ENCODE results near the gene GNA15.
A peak's percentile ranks its signal among the peaks of the same experiment; 100 is the strongest.

GNA15 gene

DNA sequence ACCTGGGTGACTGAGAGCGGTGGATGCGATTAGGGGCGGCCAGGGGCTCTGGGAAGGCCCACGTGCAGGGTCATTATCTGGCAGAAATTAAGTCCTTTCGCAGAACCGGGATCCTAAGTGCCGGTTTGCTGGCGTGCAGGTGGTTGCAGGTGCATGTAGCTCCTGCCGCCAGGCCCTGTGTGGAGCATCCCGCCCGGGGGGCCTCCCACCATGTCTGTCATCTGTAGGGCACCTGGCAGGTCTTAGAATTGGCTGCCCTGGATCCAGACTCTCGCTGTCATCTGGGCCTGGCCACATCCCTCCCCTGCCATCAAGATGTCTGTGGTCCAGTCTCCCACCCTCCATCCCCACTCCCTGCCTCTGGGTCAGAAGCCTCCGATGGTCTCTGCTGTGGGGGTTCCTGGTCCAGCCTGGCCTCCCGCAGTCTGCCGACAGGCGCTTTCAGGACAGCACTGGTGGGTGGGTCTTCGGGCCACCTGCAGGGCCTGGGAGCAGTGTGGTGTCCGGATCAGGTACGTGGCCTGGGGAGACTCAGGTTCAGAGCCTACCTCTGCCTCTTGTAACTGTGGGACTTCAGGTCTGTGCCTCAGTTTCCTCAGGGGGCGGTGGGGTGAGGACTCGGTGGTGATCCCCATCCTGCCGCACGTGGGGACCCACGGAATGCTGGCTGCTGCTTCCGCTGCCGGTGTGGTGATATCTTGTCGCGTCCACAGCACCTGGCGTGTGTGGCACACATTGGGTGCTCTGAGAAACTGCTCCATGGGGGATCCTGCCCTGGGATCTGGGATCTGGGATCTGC lies 36.3 kb upstream of the GNA15 start:
- no peaks in the 10 kb centered on the region for H3K27me3 ChIP-seq (ENCODE audit: control insufficient read depth in 1 of 2, insufficient read depth in 2 of 2, low read length in 2 of 2)
- peaks cover 68% of the 10 kb centered on the region for H3K4me1 ChIP-seq (ENCODE audit: insufficient read depth, low read length)
- peak overlapping the region; percentile 55 for H3K27ac ChIP-seq (ENCODE audit: low read depth, low read length)
- no peaks in the 10 kb centered on the region for H3K9me3 ChIP-seq (ENCODE audit: low read length)
- H3K4me3 ChIP-seq (ENCODE audit: low read depth in 1 of 2, low read length in 2 of 2): peak overlapping the region; percentile 45 to 77
- peak overlapping the region; percentile 54 for H3K9ac ChIP-seq (ENCODE audit: low read length)
- H3K36me3 ChIP-seq (ENCODE audit: insufficient read depth, low read length): no peaks in the 10 kb centered on the region

GRCh38 chr19:3100331-3100730 lies 35.5 kb upstream of the GNA15 start:
- Histone ChIP-seq H3K27ac (ENCODE audit: low read depth, low read length) (no peak overlapping the region), H3K9ac (ENCODE audit: low read length) (no peak overlapping the region), H3K4me1 (ENCODE audit: insufficient read depth, low read length) (peaks cover 65% of the 10 kb centered on the region), H3K4me3 (ENCODE audit: low read depth in 1 of 2, low read length in 2 of 2) (no peak overlapping the region), H3K9me3 (ENCODE audit: low read length) (no peaks in the 10 kb centered on the region), H3K27me3 (ENCODE audit: control insufficient read depth in 1 of 2, insufficient read depth in 2 of 2, low read length in 2 of 2) (no peaks in the 10 kb centered on the region), H3K36me3 (ENCODE audit: insufficient read depth, low read length) (no peaks in the 10 kb centered on the region)

- Histone ChIP-seq H3K4me1 (ENCODE audit: insufficient read depth, low read length) (peaks cover 58% of the 10 kb centered on the region), H3K27ac (ENCODE audit: low read depth, low read length) (no peak overlapping the region)
These were observed 34.8 kb upstream of the GNA15 start for GRCh38 chr19:3100747-3101730.

DNA sequence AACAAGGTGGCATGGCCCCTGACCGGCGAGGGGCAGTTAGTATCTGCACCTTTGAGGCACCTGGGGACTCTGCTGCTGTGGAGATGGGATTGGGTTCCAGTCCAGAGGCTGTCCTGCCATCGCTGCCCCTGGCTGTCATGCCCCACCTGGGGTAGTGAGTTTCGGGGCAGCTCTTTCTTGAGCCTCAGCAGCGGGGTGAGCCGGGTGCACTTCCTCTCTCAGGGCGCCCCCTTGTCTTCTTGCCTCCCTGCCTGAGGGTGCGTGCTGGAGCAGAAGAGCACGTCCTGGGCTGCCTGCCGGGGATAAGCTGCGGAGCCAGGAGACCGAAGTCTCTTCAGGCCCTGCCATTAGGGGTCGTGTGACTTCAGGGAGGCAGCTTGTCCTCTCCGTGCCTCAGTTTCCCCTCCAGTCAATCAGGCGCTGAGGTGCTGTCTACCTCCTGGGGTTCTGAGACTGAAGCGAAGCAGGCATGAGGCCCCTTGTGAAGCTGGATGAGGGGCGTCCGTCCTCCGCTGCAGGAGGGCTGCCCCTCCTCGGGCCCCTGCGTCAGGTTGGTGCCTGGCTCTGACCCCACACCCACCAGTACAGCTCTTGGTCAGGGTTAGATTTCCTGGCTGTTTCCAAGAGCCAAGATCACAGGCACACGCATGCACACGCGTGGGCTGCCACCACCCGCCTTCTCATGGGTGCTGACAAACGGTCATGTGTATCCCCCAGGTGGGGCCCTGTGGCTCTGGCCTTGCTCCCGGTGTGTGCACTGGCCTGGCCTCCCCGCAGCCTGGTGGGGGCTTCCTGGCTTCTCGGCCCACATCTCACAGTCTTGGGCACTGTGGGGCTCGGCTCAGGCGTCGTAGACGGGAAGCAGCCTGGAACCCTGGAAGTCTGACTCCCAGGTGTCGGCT lies 33.3 kb upstream of the GNA15 start:
- Histone ChIP-seq H3K27ac (ENCODE audit: low read depth, low read length) (no peak overlapping the region), H3K9ac (ENCODE audit: low read length) (no peak overlapping the region), H3K27me3 (ENCODE audit: control insufficient read depth in 1 of 2, insufficient read depth in 2 of 2, low read length in 2 of 2) (no peaks in the 10 kb centered on the region)

More at GRCh38 chr19:3100747-3101730, 34.8 kb upstream of the GNA15 start:
- Histone ChIP-seq H3K4me3 (ENCODE audit: low read depth in 1 of 2, low read length in 2 of 2) (no peak overlapping the region), H3K36me3 (ENCODE audit: insufficient read depth, low read length) (no peaks in the 10 kb centered on the region), H3K9me3 (ENCODE audit: low read length) (no peaks in the 10 kb centered on the region), H3K9ac (ENCODE audit: low read length) (no peak overlapping the region), H3K27me3 (ENCODE audit: control insufficient read depth in 1 of 2, insufficient read depth in 2 of 2, low read length in 2 of 2) (no peaks in the 10 kb centered on the region)

GRCh38 chr19:3104708-3104983 lies 31.2 kb upstream of the GNA15 start:
- H3K9ac ChIP-seq (ENCODE audit: low read length): no peak overlapping the region
- no peaks in the 10 kb centered on the region for H3K36me3 ChIP-seq (ENCODE audit: insufficient read depth, low read length)
- H3K4me1 ChIP-seq (ENCODE audit: insufficient read depth, low read length): peaks cover 24% of the 10 kb centered on the region
- H3K9me3 ChIP-seq (ENCODE audit: low read length): no peaks in the 10 kb centered on the region
- H3K27ac ChIP-seq (ENCODE audit: low read depth, low read length): no peak overlapping the region
- no peaks in the 10 kb centered on the region for H3K27me3 ChIP-seq (ENCODE audit: control insufficient read depth in 1 of 2, insufficient read depth in 2 of 2, low read length in 2 of 2)
- H3K4me3 ChIP-seq (ENCODE audit: low read depth in 1 of 2, low read length in 2 of 2): no peak overlapping the region

More for the DNA sequence above, 33.3 kb upstream of the GNA15 start:
- Histone ChIP-seq H3K9me3 (ENCODE audit: low read length) (no peaks in the 10 kb centered on the region), H3K4me3 (ENCODE audit: low read depth in 1 of 2, low read length in 2 of 2) (no peak overlapping the region), H3K4me1 (ENCODE audit: insufficient read depth, low read length) (peaks cover 44% of the 10 kb centered on the region), H3K36me3 (ENCODE audit: insufficient read depth, low read length) (no peaks in the 10 kb centered on the region)

- Histone ChIP-seq H3K36me3 (ENCODE audit: insufficient read depth, low read length) (no peaks in the 10 kb centered on the region), H3K4me3 (ENCODE audit: low read depth in 1 of 2, low read length in 2 of 2) (no peak overlapping the region), H3K9me3 (ENCODE audit: low read length) (no peaks in the 10 kb centered on the region), H3K9ac (ENCODE audit: low read length) (no peak overlapping the region), H3K4me1 (ENCODE audit: insufficient read depth, low read length) (peaks cover 11% of the 10 kb centered on the region), H3K27me3 (ENCODE audit: control insufficient read depth in 1 of 2, insufficient read depth in 2 of 2, low read length in 2 of 2) (no peaks in the 10 kb centered on the region), H3K27ac (ENCODE audit: low read depth, low read length) (no peak overlapping the region)
These were observed 30.0 kb upstream of the GNA15 start for GRCh38 chr19:3105641-3106508.

DNA sequence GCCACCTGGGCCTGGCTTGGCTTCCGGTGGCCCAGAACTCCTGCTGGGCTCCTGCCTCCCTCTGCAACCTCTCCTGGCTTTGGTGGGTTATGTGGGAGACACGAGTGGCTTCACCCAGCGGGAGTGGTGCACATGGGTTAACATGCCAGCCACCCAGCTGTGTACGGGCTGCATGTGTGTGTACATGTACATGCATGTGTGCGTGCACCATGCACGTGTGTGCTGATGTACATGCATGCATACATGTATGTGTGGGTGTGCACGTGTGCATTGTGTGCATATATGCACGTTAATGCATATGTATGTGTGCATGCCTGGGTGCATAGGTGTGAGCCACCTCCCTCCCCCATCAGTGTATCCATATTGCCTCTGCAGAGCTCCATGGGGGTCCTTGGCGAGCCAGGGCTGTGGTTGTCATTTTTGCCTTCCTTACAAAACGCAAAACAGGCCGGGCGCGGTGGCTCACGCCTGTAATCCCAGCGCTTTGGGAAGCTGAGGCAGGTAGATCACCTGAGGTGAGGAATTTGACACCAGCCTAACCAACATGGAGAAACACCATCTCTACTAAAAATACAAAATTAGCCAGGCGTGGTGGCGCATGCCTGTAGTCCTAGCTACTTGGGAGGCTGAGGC lies 29.2 kb upstream of the GNA15 start:
- H3K9ac ChIP-seq (ENCODE audit: low read length): no peak overlapping the region
- H3K36me3 ChIP-seq (ENCODE audit: insufficient read depth, low read length): no peaks in the 10 kb centered on the region
- H3K27me3 ChIP-seq (ENCODE audit: control insufficient read depth in 1 of 2, insufficient read depth in 2 of 2, low read length in 2 of 2): no peaks in the 10 kb centered on the region
- H3K4me3 ChIP-seq (ENCODE audit: low read depth in 1 of 2, low read length in 2 of 2): no peak overlapping the region
- peaks cover 9% of the 10 kb centered on the region for H3K4me1 ChIP-seq (ENCODE audit: insufficient read depth, low read length)
- H3K9me3 ChIP-seq (ENCODE audit: low read length): no peaks in the 10 kb centered on the region
- H3K27ac ChIP-seq (ENCODE audit: low read depth, low read length): no peak overlapping the region

GRCh38 chr19:3107658-3108057 lies 28.2 kb upstream of the GNA15 start:
- Histone ChIP-seq H3K9ac (ENCODE audit: low read length) (no peak overlapping the region), H3K4me3 (ENCODE audit: low read depth in 1 of 2, low read length in 2 of 2) (no peak overlapping the region), H3K27ac (ENCODE audit: low read depth, low read length) (no peak overlapping the region), H3K9me3 (ENCODE audit: low read length) (no peaks in the 10 kb centered on the region), H3K36me3 (ENCODE audit: insufficient read depth, low read length) (no peaks in the 10 kb centered on the region), H3K27me3 (ENCODE audit: control insufficient read depth in 1 of 2, insufficient read depth in 2 of 2, low read length in 2 of 2) (no peaks in the 10 kb centered on the region), H3K4me1 (ENCODE audit: insufficient read depth, low read length) (peaks cover 9% of the 10 kb centered on the region)

DNA sequence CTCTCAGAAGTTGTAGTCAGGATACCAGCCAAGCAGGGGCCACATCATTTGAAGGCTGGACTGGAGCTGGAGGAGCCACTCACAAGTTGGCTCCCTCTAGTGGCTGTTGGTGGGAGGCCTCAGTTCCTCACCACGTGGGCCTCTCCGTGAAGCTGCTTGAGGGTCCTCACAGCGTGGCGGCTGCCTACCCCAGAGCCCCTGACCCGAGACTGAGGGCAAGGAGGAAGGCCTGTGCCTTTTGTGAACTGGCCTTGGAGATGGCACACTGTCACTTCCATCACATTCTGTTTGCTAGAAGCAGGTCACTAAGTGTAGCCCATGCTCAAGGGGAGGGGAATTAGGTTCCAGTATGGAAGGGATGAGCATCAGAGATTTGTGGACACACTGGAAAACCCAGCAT lies 27.1 kb upstream of the GNA15 start:
- no peaks in the 10 kb centered on the region for H3K36me3 ChIP-seq (ENCODE audit: insufficient read depth, low read length)
- H3K27me3 ChIP-seq (ENCODE audit: control insufficient read depth in 1 of 2, insufficient read depth in 2 of 2, low read length in 2 of 2): no peaks in the 10 kb centered on the region
- H3K4me1 ChIP-seq (ENCODE audit: insufficient read depth, low read length): peaks cover 5% of the 10 kb centered on the region
- no peak overlapping the region for H3K27ac ChIP-seq (ENCODE audit: low read depth, low read length)
- no peaks in the 10 kb centered on the region for H3K9me3 ChIP-seq (ENCODE audit: low read length)
- no peak overlapping the region for H3K9ac ChIP-seq (ENCODE audit: low read length)
- H3K4me3 ChIP-seq (ENCODE audit: low read depth in 1 of 2, low read length in 2 of 2): no peak overlapping the region

DNA sequence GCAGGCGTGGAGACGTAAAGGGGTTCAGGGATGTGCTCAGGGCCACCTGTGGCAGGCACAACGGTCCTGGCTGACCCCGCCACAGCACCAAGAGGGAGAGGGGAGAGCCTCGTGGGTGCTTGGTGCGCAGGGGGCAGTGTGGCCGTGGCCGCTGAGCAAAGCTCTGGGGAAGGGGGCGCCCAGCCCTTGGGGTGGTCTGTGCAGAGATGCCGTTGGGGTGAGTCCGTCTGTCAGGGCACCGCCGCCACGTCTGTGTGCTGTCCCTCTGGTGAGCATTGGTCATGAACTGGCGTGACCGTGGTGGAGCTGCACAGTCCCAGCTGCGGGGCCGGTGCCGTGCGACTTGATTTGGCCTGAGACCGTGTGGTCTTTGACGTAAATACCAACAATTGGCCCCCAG lies 26.3 kb upstream of the GNA15 start:
- Histone ChIP-seq H3K4me1 (ENCODE audit: insufficient read depth, low read length) (no peaks in the 10 kb centered on the region), H3K27me3 (ENCODE audit: control insufficient read depth in 1 of 2, insufficient read depth in 2 of 2, low read length in 2 of 2) (no peaks in the 10 kb centered on the region)

More for the DNA sequence above, 26.3 kb upstream of the GNA15 start:
- Histone ChIP-seq H3K36me3 (ENCODE audit: insufficient read depth, low read length) (no peaks in the 10 kb centered on the region), H3K9me3 (ENCODE audit: low read length) (no peaks in the 10 kb centered on the region), H3K4me3 (ENCODE audit: low read depth in 1 of 2, low read length in 2 of 2) (no peak overlapping the region), H3K9ac (ENCODE audit: low read length) (no peak overlapping the region), H3K27ac (ENCODE audit: low read depth, low read length) (no peak overlapping the region)
